HepG2 (cell line): ENCODE measurements around the gene UGT1A7.
A peak's percentile ranks its signal among the peaks of the same experiment; 100 is the strongest.
"Not testable (repeated sequence)": the region's sequence is repeated elsewhere in the genome, so short reads cannot be mapped to it uniquely, and the experiment has no call there.

Experiments used
- ATF1 ChIP-seq: IDR thresholded peaks from 2 replicates; pipeline ENCODE4 v1.6.1; 2016; ENCODE audit warnings: mild to moderate bottlenecking, control low read depth
- CEBPB ChIP-seq: IDR thresholded peaks from 2 replicates; pipeline ENCODE4 v1.6.1; 2011; ENCODE audit warnings: low read depth, low read length, improper control_type of control experiment, borderline replicate concordance
- CTCF ChIP-seq: sonication (generic); formaldehyde crosslinking; IDR thresholded peaks from 2 replicates; pipeline ENCODE4 v1.5.0; 2020; ENCODE audit warnings: mild to moderate bottlenecking, missing genetic modification reagents, moderate library complexity
- ELK4 ChIP-seq: sonication (generic); formaldehyde crosslinking; IDR thresholded peaks from 2 replicates; pipeline ENCODE4 v1.9.0; 2021; ENCODE audit warnings: missing genetic modification reagents, borderline replicate concordance
- FOSL1 ChIP-seq: sonication (generic); formaldehyde crosslinking; IDR thresholded peaks from 2 replicates; pipeline ENCODE4 v1.9.0; 2021; ENCODE audit warnings: missing genetic modification reagents, borderline replicate concordance
- JUND ChIP-seq: sonication (generic); formaldehyde crosslinking; IDR thresholded peaks from 2 replicates; pipeline ENCODE4 v1.8.0; 2022; ENCODE audit warnings: mild to moderate bottlenecking, missing genetic modification reagents
- POLR2AphosphoS5 ChIP-seq: IDR thresholded peaks from 2 replicates; pipeline ENCODE4 v1.6.1; 2012; ENCODE audit warnings: low read depth, low read length
- RFXANK ChIP-seq: IDR thresholded peaks from 2 replicates; pipeline ENCODE4 v1.6.1; 2016
- TEAD3 ChIP-seq: optimal IDR thresholded peaks from 2 replicates; pipeline ENCODE3; 2016; ENCODE audit warnings: borderline replicate concordance
- THAP9 ChIP-seq: sonication (generic); formaldehyde crosslinking; IDR thresholded peaks from 2 replicates; pipeline ENCODE4; 2020; ENCODE audit warnings: missing genetic modification reagents, mild to moderate bottlenecking, borderline replicate concordance

GRCh38 chr2:233736868-233737653 lies 55.4 kb downstream of the UGT1A7 start:
- not testable (repeated sequence) for TF ChIP-seq TEAD3 (CRISPR knock-in tag); FOSL1 (CRISPR knock-in tag); ELK4; RFXANK (CRISPR knock-in tag); CTCF (CRISPR knock-in tag); ATF1 (CRISPR knock-in tag); CEBPB; JUND (CRISPR knock-in tag)
- TF ChIP-seq POLR2AphosphoS5 (peak; percentile 48; the same call in 1 of the 2 replicates), THAP9 (CRISPR knock-in tag) (peak; percentile 62; the same call in 1 of the 2 replicates)
